ENCODE data around the gene RNF167.

The RNF167 gene

GRCh38 chr17:4980644-4981216, 40.7 kb downstream of the RNF167 start:
- no peak for DNase-seq (ENCODE audit: low read depth)

GRCh38 chr17:4982305-4982704, 42.2 kb downstream of the RNF167 start:
- no peak for DNase-seq (ENCODE audit: low read depth)

- DNase-seq (ENCODE audit: low read depth), result no peak
Observed at GRCh38 chr17:4986403-4986802, 46.3 kb downstream of the RNF167 start.

- peak; percentile 71 for DNase-seq (ENCODE audit: low read depth)
Observed at GRCh38 chr17:4986951-4987766, 47.1 kb downstream of the RNF167 start, which contains the start of gene CAMTA2. Gene CAMTA2 (minus strand): TSS chr17:4987675. CDS start chr17:4986222, 1,453 bp downstream.

- no peak for DNase-seq (ENCODE audit: low read depth)
Observed at GRCh38 chr17:4987767-4988567, 47.9 kb downstream of the RNF167 start.

GRCh38 chr17:4994081-4994595, 54.1 kb downstream of the RNF167 start:
- no peak for DNase-seq (ENCODE audit: low read depth)
